Upper lobe of right lung (tissue), 1 donor: ENCODE results near the gene LMAN2. TPM values are rescaled to one million over a fixed set of nuclear protein-coding genes. Genes with fewer than 3 reads are reported as not detected.
A peak's percentile ranks its signal among the peaks of the same experiment; 100 is the strongest.

Experiments
- ATAC-seq: fragments of 200-7000 bp; cut with Tn5 transposase; one replicate; pipeline ENCODE4 v1.9.1; 2020; ENCODE audit warnings: mild to moderate bottlenecking, moderate library complexity
- DNase-seq: peaks from one replicate; pipeline ENCODE4 v3.0.0-alpha.2; 2020
- H3K27ac ChIP-seq: fragments of 200-600 bp; one replicate; pipeline ENCODE4 v1.8.0; 2022
- H3K27me3 ChIP-seq: fragments of 200-600 bp; one replicate; pipeline ENCODE4 v1.8.0; 2022; ENCODE audit warnings: mild to moderate bottlenecking
- H3K36me3 ChIP-seq: fragments of 200-600 bp; one replicate; pipeline ENCODE4 v1.8.0; 2022
- H3K4me1 ChIP-seq: fragments of 200-600 bp; one replicate; pipeline ENCODE4 v1.8.0; 2022
- H3K4me3 ChIP-seq: fragments of 200-600 bp; one replicate; pipeline ENCODE4 v1.8.0; 2022; ENCODE audit warnings: mild to moderate bottlenecking
- H3K9me3 ChIP-seq: fragments of 200-600 bp; one replicate; pipeline ENCODE4 v1.8.0; 2022
- CTCF ChIP-seq: fragments of 200-600 bp; IDR thresholded peaks from one replicate; pipeline ENCODE4 v1.8.0; 2022; ENCODE audit warnings: antibody characterized with exemption
- intact Hi-C: fragments of 100-400 bp; cut with DNase I; formaldehyde crosslinking; loops from one replicate; pipeline ENCODE4 v1.11.0; 2022
- total RNA-seq: library from RNA; stranded (reverse); fragmentation: NEBNext Ultra II Directional; extraction: Animal tissue kit (Norgen Biotek cat#: 25700); gene quantifications from one replicate; pipeline ENCODE4 v1.2.1, GENCODE V29; 2021
- donor health status: DM: no; HTN: yes; CAD: no; lungs with severe emphysema.

The LMAN2 gene
- total RNA-seq, 1 donor from 2014 or later, result 117 TPM

- no peak for TF ChIP-seq CTCF
- no peak for ATAC-seq
Measured at GRCh38 chr5:177350776-177351391, 584 bp downstream of the LMAN2 start.

GRCh38 chr5:177349762-177350161 lies 1.7 kb downstream of the LMAN2 start:
- TF ChIP-seq CTCF, result no peak
- Histone ChIP-seq H3K36me3 (peaks cover 33% of the 10 kb centered on the region), H3K4me1 (peaks cover 36% of the 10 kb centered on the region), H3K9me3 (no peaks in the 10 kb centered on the region), H3K4me3 (peak overlapping the region; percentile 98), H3K27me3 (no peaks in the 10 kb centered on the region), H3K27ac (no peak overlapping the region)
- DNase-seq (no peak), ATAC-seq (no peak)
- intact Hi-C loops, result no loop called here

More at GRCh38 chr5:177350776-177351391, 584 bp downstream of the LMAN2 start:
- intact Hi-C loops, result no loop called here
- DNase-seq, result no peak
- peaks cover 36% of the 10 kb centered on the region for H3K4me1 ChIP-seq
- H3K9me3 ChIP-seq, result no peaks in the 10 kb centered on the region
- peak overlapping the region; percentile 98 for H3K4me3 ChIP-seq
- H3K27ac ChIP-seq, result peak overlapping the region; percentile 94
- peaks cover 28% of the 10 kb centered on the region for H3K36me3 ChIP-seq
- no peaks in the 10 kb centered on the region for H3K27me3 ChIP-seq

GRCh38 chr5:177349362-177349647 lies 2.2 kb downstream of the LMAN2 start:
- Histone ChIP-seq H3K36me3 (peaks cover 33% of the 10 kb centered on the region), H3K4me1 (peaks cover 36% of the 10 kb centered on the region), H3K27me3 (no peaks in the 10 kb centered on the region), H3K27ac (no peak overlapping the region), H3K4me3 (no peak overlapping the region), H3K9me3 (no peaks in the 10 kb centered on the region)
- no peak for TF ChIP-seq CTCF
- ATAC-seq, result no peak
- no peak for DNase-seq
- intact Hi-C loops, result no loop called here

- no peak for DNase-seq
- Histone ChIP-seq H3K9me3 (no peaks in the 10 kb centered on the region), H3K27ac (no peak overlapping the region), H3K4me3 (no peak overlapping the region), H3K36me3 (peaks cover 43% of the 10 kb centered on the region), H3K4me1 (peaks cover 36% of the 10 kb centered on the region), H3K27me3 (no peaks in the 10 kb centered on the region)
- no peak for ATAC-seq
- TF ChIP-seq CTCF, result no peak
- intact Hi-C loops, result no loop called here
Measured at GRCh38 chr5:177347699-177348098, 3.8 kb downstream of the LMAN2 start.

- no peak for TF ChIP-seq CTCF
- DNase-seq (no peak), ATAC-seq (no peak)
- Histone ChIP-seq H3K4me1 (peaks cover 36% of the 10 kb centered on the region), H3K27me3 (no peaks in the 10 kb centered on the region), H3K36me3 (peaks cover 51% of the 10 kb centered on the region), H3K4me3 (no peak overlapping the region), H3K9me3 (no peaks in the 10 kb centered on the region), H3K27ac (no peak overlapping the region)
- intact Hi-C loops, result no loop called here
Measured at GRCh38 chr5:177346820-177347219, 4.6 kb downstream of the LMAN2 start.

GRCh38 chr5:177344891-177345290 lies 6.6 kb downstream of the LMAN2 start:
- intact Hi-C loops, result no loop called here
- Histone ChIP-seq H3K4me1 (peaks cover 26% of the 10 kb centered on the region), H3K27me3 (no peaks in the 10 kb centered on the region), H3K27ac (no peak overlapping the region), H3K9me3 (no peaks in the 10 kb centered on the region), H3K36me3 (peaks cover 59% of the 10 kb centered on the region), H3K4me3 (no peak overlapping the region)
- DNase-seq (no peak), ATAC-seq (no peak)
- no peak for TF ChIP-seq CTCF
